ENCODE data around the gene HEPHL1. TPM values are rescaled to one million over a fixed set of nuclear protein-coding genes. Genes with fewer than 3 reads are reported as not detected.

The HEPHL1 gene
- total and polyA plus RNA-seq, 5 donors from 2014 or later, result not detected

GRCh38 chr11:94091091-94091490, 69.9 kb downstream of the HEPHL1 start:
- Histone ChIP-seq H3K4me3 (ENCODE audit: low read depth, low read length) (no peak overlapping the region), H3K4me1 (ENCODE audit: control insufficient read depth, insufficient read depth, low read length, poor library complexity, severe bottlenecking) (no peaks in the 10 kb centered on the region), H3K27me3 (ENCODE audit: control insufficient read depth, insufficient read depth, low read length) (no peaks in the 10 kb centered on the region), H3K36me3 (ENCODE audit: control insufficient read depth, insufficient read depth, low read length) (no peaks in the 10 kb centered on the region), H3K27ac (ENCODE audit: insufficient read depth, low read length, poor library complexity, severe bottlenecking) (no peak overlapping the region), H3K9me3 (ENCODE audit: control insufficient read depth in 2 of 2, low read length in 2 of 2) (no peaks in the 10 kb centered on the region)
- H3K4me1 Mint-ChIP-seq, result no peaks in the 10 kb centered on the region
- peaks cover 0 to 1% (median 0%) of the 10 kb centered on the region in 7 donors for H3K9me3 Mint-ChIP-seq
- H3K36me3 Mint-ChIP-seq, result no peaks in the 10 kb centered on the region
- no peak for ATAC-seq (ENCODE audit: low read depth in 2 of 2)
- H3K27ac Mint-ChIP-seq, result no peak overlapping the region
- no peak for DNase-seq
- no peak overlapping the region for H3K4me3 Mint-ChIP-seq
- peaks cover 1% of the 10 kb centered on the region for H3K27me3 Mint-ChIP-seq

- no peaks in the 10 kb centered on the region for H3K27me3 Mint-ChIP-seq
- peaks cover 0 to 15% (median under 1%) of the 10 kb centered on the region in 7 donors for H3K9me3 Mint-ChIP-seq
- no peaks in the 10 kb centered on the region for H3K9me3 ChIP-seq (ENCODE audit: control insufficient read depth in 2 of 2, low read length in 2 of 2)
- peaks cover 3% of the 10 kb centered on the region for H3K27me3 ChIP-seq (ENCODE audit: control insufficient read depth, insufficient read depth, low read length)
- no peak overlapping the region for H3K4me3 Mint-ChIP-seq
- no peak overlapping the region for H3K4me3 ChIP-seq (ENCODE audit: low read depth, low read length)
- ATAC-seq (ENCODE audit: low read depth in 2 of 2) (no peak), DNase-seq (no peak)
- H3K27ac Mint-ChIP-seq, result no peak overlapping the region
- no peaks in the 10 kb centered on the region for H3K4me1 ChIP-seq (ENCODE audit: control insufficient read depth, insufficient read depth, low read length, poor library complexity, severe bottlenecking)
- no peak overlapping the region for H3K27ac ChIP-seq (ENCODE audit: insufficient read depth, low read length, poor library complexity, severe bottlenecking)
- peaks cover 3% of the 10 kb centered on the region for H3K36me3 Mint-ChIP-seq
- no peaks in the 10 kb centered on the region for H3K4me1 Mint-ChIP-seq
- H3K36me3 ChIP-seq (ENCODE audit: control insufficient read depth, insufficient read depth, low read length), result no peaks in the 10 kb centered on the region
Measured at GRCh38 chr11:94100253-94100652, 79.1 kb downstream of the HEPHL1 start.

- H3K36me3 Mint-ChIP-seq, result peaks cover 3% of the 10 kb centered on the region
- no peak for ATAC-seq (ENCODE audit: low read depth in 2 of 2)
- Histone ChIP-seq H3K27ac (ENCODE audit: insufficient read depth, low read length, poor library complexity, severe bottlenecking) (no peak overlapping the region), H3K36me3 (ENCODE audit: control insufficient read depth, insufficient read depth, low read length) (no peaks in the 10 kb centered on the region), H3K9me3 (ENCODE audit: control insufficient read depth in 2 of 2, low read length in 2 of 2) (no peaks in the 10 kb centered on the region), H3K4me1 (ENCODE audit: control insufficient read depth, insufficient read depth, low read length, poor library complexity, severe bottlenecking) (no peaks in the 10 kb centered on the region), H3K4me3 (ENCODE audit: low read depth, low read length) (no peak overlapping the region), H3K27me3 (ENCODE audit: control insufficient read depth, insufficient read depth, low read length) (peaks cover 3% of the 10 kb centered on the region)
- DNase-seq, result no peak
- no peak overlapping the region for H3K27ac Mint-ChIP-seq
- no peaks in the 10 kb centered on the region for H3K4me1 Mint-ChIP-seq
- H3K27me3 Mint-ChIP-seq, result peaks cover 4% of the 10 kb centered on the region
- no peak overlapping the region for H3K4me3 Mint-ChIP-seq
- H3K9me3 Mint-ChIP-seq, result peaks cover 0 to 12% (median 0%) of the 10 kb centered on the region in 7 donors
Measured at GRCh38 chr11:94103471-94103870, 82.3 kb downstream of the HEPHL1 start.

GRCh38 chr11:94104734-94105133, 83.6 kb downstream of the HEPHL1 start:
- Histone ChIP-seq H3K36me3 (ENCODE audit: control insufficient read depth, insufficient read depth, low read length) (no peaks in the 10 kb centered on the region), H3K4me3 (ENCODE audit: low read depth, low read length) (no peak overlapping the region), H3K4me1 (ENCODE audit: control insufficient read depth, insufficient read depth, low read length, poor library complexity, severe bottlenecking) (no peaks in the 10 kb centered on the region), H3K27ac (ENCODE audit: insufficient read depth, low read length, poor library complexity, severe bottlenecking) (no peak overlapping the region), H3K27me3 (ENCODE audit: control insufficient read depth, insufficient read depth, low read length) (peaks cover 3% of the 10 kb centered on the region), H3K9me3 (ENCODE audit: control insufficient read depth in 2 of 2, low read length in 2 of 2) (no peaks in the 10 kb centered on the region)
- peaks cover 0 to 12% (median 0%) of the 10 kb centered on the region in 7 donors for H3K9me3 Mint-ChIP-seq
- peaks cover 4% of the 10 kb centered on the region for H3K27me3 Mint-ChIP-seq
- ATAC-seq (ENCODE audit: low read depth in 2 of 2), result no peak
- no peak overlapping the region for H3K4me3 Mint-ChIP-seq
- peaks cover 3% of the 10 kb centered on the region for H3K36me3 Mint-ChIP-seq
- H3K4me1 Mint-ChIP-seq, result no peaks in the 10 kb centered on the region
- DNase-seq, result no peak
- H3K27ac Mint-ChIP-seq, result no peak overlapping the region

GRCh38 chr11:94106716-94107115, 85.6 kb downstream of the HEPHL1 start:
- no peak overlapping the region for H3K4me3 Mint-ChIP-seq
- H3K27ac Mint-ChIP-seq, result peak overlapping the region in 1 of 3 donors; percentile 49
- DNase-seq (no peak), ATAC-seq (ENCODE audit: low read depth in 2 of 2) (no peak)
- no peaks in the 10 kb centered on the region for H3K4me1 ChIP-seq (ENCODE audit: control insufficient read depth, insufficient read depth, low read length, poor library complexity, severe bottlenecking)
- H3K27ac ChIP-seq (ENCODE audit: insufficient read depth, low read length, poor library complexity, severe bottlenecking), result no peak overlapping the region
- no peak overlapping the region for H3K4me3 ChIP-seq (ENCODE audit: low read depth, low read length)
- H3K27me3 Mint-ChIP-seq, result peaks cover 4% of the 10 kb centered on the region
- no peaks in the 10 kb centered on the region for H3K4me1 Mint-ChIP-seq
- no peaks in the 10 kb centered on the region for H3K36me3 ChIP-seq (ENCODE audit: control insufficient read depth, insufficient read depth, low read length)
- no peaks in the 10 kb centered on the region for H3K36me3 Mint-ChIP-seq
- peaks cover 0 to 12% (median 0%) of the 10 kb centered on the region in 7 donors for H3K9me3 Mint-ChIP-seq
- H3K27me3 ChIP-seq (ENCODE audit: control insufficient read depth, insufficient read depth, low read length), result peaks cover 3% of the 10 kb centered on the region
- no peaks in the 10 kb centered on the region for H3K9me3 ChIP-seq (ENCODE audit: control insufficient read depth in 2 of 2, low read length in 2 of 2)

GRCh38 chr11:94107363-94107762, 86.2 kb downstream of the HEPHL1 start:
- ATAC-seq (ENCODE audit: low read depth in 2 of 2), result no peak
- H3K27ac ChIP-seq (ENCODE audit: insufficient read depth, low read length, poor library complexity, severe bottlenecking), result no peak overlapping the region

GRCh38 chr11:94111241-94111640, 90.1 kb downstream of the HEPHL1 start:
- no peak for ATAC-seq (ENCODE audit: low read depth in 2 of 2)
- Mint-ChIP-seq H3K4me3 (no peak overlapping the region), H3K27me3 (peaks cover 19% of the 10 kb centered on the region), H3K27ac (no peak overlapping the region), H3K9me3 (peaks cover 0 to 9% (median 0%) of the 10 kb centered on the region in 7 donors), H3K4me1 (no peaks in the 10 kb centered on the region), H3K36me3 (no peaks in the 10 kb centered on the region)
- Histone ChIP-seq H3K36me3 (ENCODE audit: control insufficient read depth, insufficient read depth, low read length) (no peaks in the 10 kb centered on the region), H3K27ac (ENCODE audit: insufficient read depth, low read length, poor library complexity, severe bottlenecking) (no peak overlapping the region), H3K27me3 (ENCODE audit: control insufficient read depth, insufficient read depth, low read length) (peaks cover 5% of the 10 kb centered on the region), H3K4me1 (ENCODE audit: control insufficient read depth, insufficient read depth, low read length, poor library complexity, severe bottlenecking) (no peaks in the 10 kb centered on the region), H3K9me3 (ENCODE audit: control insufficient read depth in 2 of 2, low read length in 2 of 2) (no peaks in the 10 kb centered on the region), H3K4me3 (ENCODE audit: low read depth, low read length) (no peak overlapping the region)
- DNase-seq, result no peak

More at GRCh38 chr11:94107363-94107762, 86.2 kb downstream of the HEPHL1 start:
- H3K9me3 ChIP-seq (ENCODE audit: control insufficient read depth in 2 of 2, low read length in 2 of 2), result no peaks in the 10 kb centered on the region
- no peaks in the 10 kb centered on the region for H3K4me1 ChIP-seq (ENCODE audit: control insufficient read depth, insufficient read depth, low read length, poor library complexity, severe bottlenecking)
- H3K36me3 ChIP-seq (ENCODE audit: control insufficient read depth, insufficient read depth, low read length), result no peaks in the 10 kb centered on the region
- no peaks in the 10 kb centered on the region for H3K4me1 Mint-ChIP-seq
- DNase-seq, result no peak
- peaks cover 4% of the 10 kb centered on the region for H3K27me3 Mint-ChIP-seq
- no peak overlapping the region for H3K4me3 ChIP-seq (ENCODE audit: low read depth, low read length)
- H3K4me3 Mint-ChIP-seq, result no peak overlapping the region
- peaks cover 3% of the 10 kb centered on the region for H3K27me3 ChIP-seq (ENCODE audit: control insufficient read depth, insufficient read depth, low read length)
- no peaks in the 10 kb centered on the region for H3K36me3 Mint-ChIP-seq
- peaks cover 0 to 9% (median 0%) of the 10 kb centered on the region in 7 donors for H3K9me3 Mint-ChIP-seq
- no peak overlapping the region for H3K27ac Mint-ChIP-seq

- Mint-ChIP-seq H3K27ac (no peak overlapping the region), H3K4me1 (no peaks in the 10 kb centered on the region), H3K4me3 (peak overlapping the region in 1 of 4 donors; percentile 52), H3K9me3 (peaks cover 0 to 7% (median 0%) of the 10 kb centered on the region in 7 donors), H3K27me3 (peaks cover 19% of the 10 kb centered on the region), H3K36me3 (no peaks in the 10 kb centered on the region)
- ATAC-seq (ENCODE audit: low read depth in 2 of 2) (no peak), DNase-seq (no peak)
- Histone ChIP-seq H3K36me3 (ENCODE audit: control insufficient read depth, insufficient read depth, low read length) (no peaks in the 10 kb centered on the region), H3K4me3 (ENCODE audit: low read depth, low read length) (no peak overlapping the region), H3K27ac (ENCODE audit: insufficient read depth, low read length, poor library complexity, severe bottlenecking) (no peak overlapping the region), H3K27me3 (ENCODE audit: control insufficient read depth, insufficient read depth, low read length) (peaks cover 5% of the 10 kb centered on the region), H3K4me1 (ENCODE audit: control insufficient read depth, insufficient read depth, low read length, poor library complexity, severe bottlenecking) (no peaks in the 10 kb centered on the region), H3K9me3 (ENCODE audit: control insufficient read depth in 2 of 2, low read length in 2 of 2) (no peaks in the 10 kb centered on the region)
Measured at GRCh38 chr11:94111660-94112059, 90.5 kb downstream of the HEPHL1 start.
